Vagina (tissue), 2 donors: ENCODE data around the gene RFTN2. TPM values are rescaled to one million over a fixed set of nuclear protein-coding genes. Genes with fewer than 3 reads are reported as not detected.

ENCODE experiments used
- DNase-seq, 2 donors: peaks; one replicate each; pipeline ENCODE4 v3.0.0-alpha.2; 2017; ENCODE audit errors: extremely low spot score in 2 of 2
- H3K27ac ChIP-seq: fragments of 200-600 bp; sonication (generic); one replicate; pipeline ENCODE4 v1.5.1; 2019
- H3K27me3 ChIP-seq: fragments of 200-600 bp; sonication (generic); one replicate; pipeline ENCODE4 v1.5.1; 2019
- H3K36me3 ChIP-seq, 2 donors: fragments of 200-600 bp; sonication (generic); one replicate each; pipeline ENCODE4 v1.5.1; 2017 to 2019
- H3K4me1 ChIP-seq: fragments of 200-600 bp; sonication (generic); one replicate; pipeline ENCODE4 v1.5.1; 2019
- H3K4me3 ChIP-seq, 2 donors: fragments of 200-600 bp; sonication (generic); 1 replicate in 1 of 2; 2 replicates in 1 of 2; pipeline ENCODE4 v1.5.1; 2016 to 2019
- H3K9me3 ChIP-seq: fragments of 200-600 bp; sonication (generic); one replicate; pipeline ENCODE4 v1.5.1; 2019
- CTCF ChIP-seq, 3 experiments: fragments of 450-650 bp in 2 of 3; fragments of 200-600 bp in 1 of 3; sonication (generic) in 1 of 3; IDR thresholded peaks; one replicate each; pipeline ENCODE4 v1.5.1; 2017 to 2019; ENCODE audit warnings: antibody characterized with exemption in 3 of 3, mild to moderate bottlenecking in 2 of 3, moderate library complexity in 2 of 3
- POLR2A ChIP-seq, 2 donors: fragments of 450-650 bp; IDR thresholded peaks; one replicate each; pipeline ENCODE4 v1.6.1; 2017; ENCODE audit warnings: antibody characterized with exemption in 2 of 2, mild to moderate bottlenecking in 2 of 2, moderate library complexity in 2 of 2
- POLR2AphosphoS5 ChIP-seq, 2 donors: sonication (generic); formaldehyde crosslinking; IDR thresholded peaks; one replicate each; pipeline ENCODE4 v1.9.0; 2017; ENCODE audit warnings: antibody characterized with exemption in 2 of 2, mild to moderate bottlenecking in 2 of 2, low read depth in 1 of 2; ENCODE audit not compliant: insufficient read depth in 1 of 2
- intact Hi-C: fragments of 100-400 bp; cut with DNase I; formaldehyde crosslinking; loops from one replicate; pipeline ENCODE4 v1.15.1; 2023
- total RNA-seq: library from RNA; depleted of rRNA; stranded (reverse); fragments of >200 nt; gene quantifications from one replicate; pipeline ENCODE4 v1.2.3, GENCODE V29; 2016

RFTN2 gene
- total RNA-seq, 1 donor from 2014 or later: 10.8 TPM

GRCh38 chr2:197673106-197673505, 2.3 kb downstream of the RFTN2 start:
- Histone ChIP-seq H3K4me1 (peaks cover 16% of the 10 kb centered on the region), H3K36me3 (no peaks in the 10 kb centered on the region), H3K9me3 (no peaks in the 10 kb centered on the region), H3K4me3 (peak overlapping the region; percentile 14 to 48), H3K27ac (peak overlapping the region; percentile 32), H3K27me3 (no peaks in the 10 kb centered on the region)
- DNase-seq: no peak
- intact Hi-C loops: no loop called here
- no peak for TF ChIP-seq CTCF (IDR thresholded peaks at IDR 0.05)
- no peak for TF ChIP-seq POLR2AphosphoS5 (IDR thresholded peaks at IDR 0.05; ENCODE audit: insufficient read depth in 1 of 2, low read depth in 1 of 2)
- no peak for TF ChIP-seq POLR2A (IDR thresholded peaks at IDR 0.05)

- Histone ChIP-seq H3K36me3 (no peaks in the 10 kb centered on the region), H3K27me3 (no peaks in the 10 kb centered on the region), H3K9me3 (no peaks in the 10 kb centered on the region), H3K4me1 (peaks cover 11% of the 10 kb centered on the region), H3K27ac (no peak overlapping the region), H3K4me3 (no peak overlapping the region)
- intact Hi-C loops: no loop called here
- TF ChIP-seq POLR2A (IDR thresholded peaks at IDR 0.05): no peak
- no peak for TF ChIP-seq POLR2AphosphoS5 (IDR thresholded peaks at IDR 0.05; ENCODE audit: insufficient read depth in 1 of 2, low read depth in 1 of 2)
- TF ChIP-seq CTCF (IDR thresholded peaks at IDR 0.05): no peak
- DNase-seq: no peak
Observed at GRCh38 chr2:197672371-197672893, 3.0 kb downstream of the RFTN2 start.

- Histone ChIP-seq H3K27me3 (no peaks in the 10 kb centered on the region), H3K4me1 (no peaks in the 10 kb centered on the region), H3K36me3 (no peaks in the 10 kb centered on the region), H3K27ac (no peak overlapping the region), H3K4me3 (no peak overlapping the region), H3K9me3 (peaks cover 6% of the 10 kb centered on the region)
- DNase-seq: no peak
- intact Hi-C loops: no loop called here
- TF ChIP-seq CTCF (IDR thresholded peaks at IDR 0.05) (no peak), POLR2AphosphoS5 (IDR thresholded peaks at IDR 0.05; ENCODE audit: insufficient read depth in 1 of 2, low read depth in 1 of 2) (no peak), POLR2A (IDR thresholded peaks at IDR 0.05) (no peak)
Observed at GRCh38 chr2:197669077-197669476, 6.3 kb downstream of the RFTN2 start.

- intact Hi-C loops: no loop called here
- H3K4me1 ChIP-seq: no peaks in the 10 kb centered on the region
- peaks cover 6% of the 10 kb centered on the region for H3K9me3 ChIP-seq
- H3K4me3 ChIP-seq: no peak overlapping the region
- no peaks in the 10 kb centered on the region for H3K27me3 ChIP-seq
- no peak for TF ChIP-seq POLR2AphosphoS5 (IDR thresholded peaks at IDR 0.05; ENCODE audit: insufficient read depth in 1 of 2, low read depth in 1 of 2)
- no peak for TF ChIP-seq POLR2A (IDR thresholded peaks at IDR 0.05)
- no peak for TF ChIP-seq CTCF (IDR thresholded peaks at IDR 0.05)
- no peak for DNase-seq
- no peaks in the 10 kb centered on the region for H3K36me3 ChIP-seq
- no peak overlapping the region for H3K27ac ChIP-seq
Observed at GRCh38 chr2:197668296-197668695, 7.1 kb downstream of the RFTN2 start.

GRCh38 chr2:197666277-197666676, 9.1 kb downstream of the RFTN2 start:
- TF ChIP-seq POLR2A (IDR thresholded peaks at IDR 0.05) (no peak), POLR2AphosphoS5 (IDR thresholded peaks at IDR 0.05; ENCODE audit: insufficient read depth in 1 of 2, low read depth in 1 of 2) (no peak), CTCF (IDR thresholded peaks at IDR 0.05) (no peak)
- intact Hi-C loops: no loop called here
- Histone ChIP-seq H3K36me3 (no peaks in the 10 kb centered on the region), H3K9me3 (peaks cover 6% of the 10 kb centered on the region), H3K4me3 (no peak overlapping the region), H3K27ac (no peak overlapping the region), H3K27me3 (no peaks in the 10 kb centered on the region), H3K4me1 (no peaks in the 10 kb centered on the region)
- no peak for DNase-seq
